UCSD-AML1 (cell line): ENCODE measurements around the gene ICA1L.

Experiments
- DNase-seq: peaks from one replicate; lab custom pipeline; 2025; ENCODE audit not compliant: unreplicated experiment; lab: John Stamatoyannopoulos, UW

The ICA1L gene

DNA sequence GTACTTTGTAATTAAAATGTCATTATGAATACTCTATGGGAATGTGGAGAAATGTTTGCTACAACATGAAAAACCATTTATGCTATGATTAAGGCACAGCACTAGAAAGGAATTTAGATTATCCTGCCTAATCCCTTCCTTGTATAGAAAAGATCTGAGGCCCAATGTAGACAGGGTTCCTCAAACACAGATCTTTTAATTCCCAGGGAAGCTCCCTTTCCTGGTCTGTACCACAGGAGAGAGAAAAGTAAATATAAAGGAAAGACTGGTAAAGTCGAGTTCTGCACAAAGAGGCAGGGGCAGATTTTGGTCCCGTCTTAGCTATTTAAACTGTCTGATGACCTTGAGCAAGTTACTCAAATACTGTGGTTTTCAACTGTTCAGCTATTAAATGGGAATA, 84.7 kb downstream of the ICA1L start:
- no peak for DNase-seq

DNA sequence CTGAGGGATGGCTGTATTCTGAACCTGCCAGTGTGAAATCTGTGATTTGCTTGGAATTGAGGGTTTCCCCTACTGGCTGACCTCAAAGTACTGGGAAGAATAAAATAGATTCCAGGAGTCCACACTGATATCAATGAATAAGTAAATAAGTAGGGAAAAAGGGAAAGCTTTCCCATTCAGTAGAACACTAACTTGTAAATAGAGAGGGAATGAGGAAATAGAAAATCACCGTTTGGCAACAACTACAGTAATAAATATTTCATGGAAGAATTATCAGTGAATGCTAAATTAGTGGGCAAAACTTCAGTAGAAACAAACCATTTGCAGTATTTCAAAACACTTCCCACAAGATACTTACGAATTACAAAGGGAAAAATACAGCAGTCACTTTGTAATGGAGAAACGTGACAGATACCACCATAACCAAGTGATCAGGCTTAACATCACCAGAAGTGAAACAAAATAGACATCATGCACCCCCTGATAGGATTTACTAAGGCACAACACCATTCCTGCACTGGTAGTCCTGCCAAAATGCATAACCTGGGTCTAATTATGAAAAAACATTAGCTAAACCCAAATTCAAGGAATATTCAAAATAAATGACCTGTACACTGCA, 88.5 kb downstream of the ICA1L start:
- DNase-seq, result no peak

DNA sequence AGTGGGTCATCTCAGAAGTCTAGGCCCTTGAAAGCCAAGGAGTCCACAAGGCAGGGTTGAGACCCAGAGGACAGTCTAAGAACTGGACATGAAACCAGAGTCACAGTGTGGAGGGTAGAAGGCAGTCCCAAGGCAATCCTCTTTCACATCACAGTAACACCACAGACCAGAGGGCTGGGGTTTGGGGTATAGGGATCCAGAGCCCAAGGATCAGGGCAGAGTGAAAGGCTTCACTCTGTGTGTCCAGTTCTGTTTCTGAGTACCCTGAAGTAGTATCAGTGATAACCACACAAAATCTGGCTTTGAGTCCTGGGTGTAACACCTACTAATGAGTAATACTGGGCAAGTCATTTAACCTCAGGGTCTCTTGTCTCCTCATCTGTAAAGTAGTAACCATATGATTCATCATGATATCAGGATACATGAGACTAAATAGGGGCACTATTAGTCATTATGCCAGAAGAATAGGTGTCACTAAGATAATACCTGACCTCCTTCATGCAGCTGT, 91.0 kb downstream of the ICA1L start:
- no peak for DNase-seq

DNA sequence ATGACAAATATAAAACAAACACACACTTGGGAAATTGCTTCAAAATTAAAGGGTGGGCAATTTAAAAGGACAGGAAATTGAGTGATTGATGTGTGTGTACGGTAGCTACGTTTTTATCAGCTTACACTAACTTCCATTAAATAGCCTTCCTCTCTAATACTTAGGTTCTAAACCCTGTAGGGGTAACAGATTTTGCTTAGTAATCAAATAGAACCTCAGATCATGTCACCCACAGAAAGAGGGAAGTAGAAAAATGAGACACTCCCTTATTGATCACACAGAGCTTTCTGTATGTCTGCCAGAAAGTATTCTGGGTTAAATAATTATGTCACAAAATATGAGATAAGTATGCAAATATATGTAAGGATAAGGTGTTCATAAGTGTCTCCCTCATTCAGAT, 93.3 kb downstream of the ICA1L start:
- no peak for DNase-seq

DNA sequence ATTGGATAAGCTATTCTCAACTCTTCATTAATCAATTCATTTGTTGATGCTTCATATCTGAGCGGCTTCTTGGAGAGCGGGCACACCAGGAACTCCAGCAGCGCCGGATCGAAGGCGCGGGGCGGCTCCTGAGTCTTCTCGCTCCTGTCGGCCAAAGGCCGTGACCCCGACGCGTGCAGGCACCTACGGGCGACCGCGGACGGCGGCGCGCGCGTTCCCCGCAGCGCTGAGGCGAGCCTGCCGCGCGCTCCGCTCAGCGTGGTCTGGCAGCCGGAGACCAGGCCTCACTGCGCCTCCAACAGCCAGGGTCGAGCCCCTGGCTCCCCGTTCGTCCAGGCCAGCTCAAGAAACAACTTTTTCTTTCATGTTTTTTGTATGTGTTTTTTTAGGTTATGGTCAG, 97.5 kb downstream of the ICA1L start:
- DNase-seq, result no peak

DNA sequence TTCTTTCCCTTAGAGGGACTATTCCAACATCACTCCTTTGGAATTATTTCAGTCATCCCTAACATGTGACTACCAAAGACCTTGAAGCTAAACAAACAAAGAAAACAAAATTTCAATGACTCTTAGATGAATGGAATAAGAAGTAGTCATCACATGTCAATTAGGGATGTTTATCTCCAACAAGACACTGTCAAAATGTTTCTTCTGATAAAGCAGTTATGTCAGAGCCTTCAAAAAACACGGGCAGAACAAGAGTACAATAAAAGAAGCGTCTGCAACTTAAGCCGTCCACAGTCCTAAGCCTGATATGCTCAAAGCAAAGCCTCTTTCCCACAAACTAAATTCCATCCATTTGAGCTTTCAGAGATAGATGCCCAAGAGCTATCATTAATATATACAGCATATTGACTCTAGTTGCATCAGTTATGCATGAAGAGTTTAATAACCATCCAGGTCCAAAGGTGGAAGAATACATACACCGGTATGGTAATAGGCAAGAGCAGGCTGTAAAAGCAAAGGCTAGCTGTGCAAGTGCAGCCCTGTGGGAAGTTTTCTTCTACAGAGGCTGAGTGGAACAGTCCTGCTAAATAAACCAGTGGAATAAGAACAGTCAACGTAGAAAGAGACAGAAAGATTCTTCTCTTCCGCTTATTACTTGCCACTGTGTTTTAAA, 98.1 kb downstream of the ICA1L start:
- no peak for DNase-seq

DNA sequence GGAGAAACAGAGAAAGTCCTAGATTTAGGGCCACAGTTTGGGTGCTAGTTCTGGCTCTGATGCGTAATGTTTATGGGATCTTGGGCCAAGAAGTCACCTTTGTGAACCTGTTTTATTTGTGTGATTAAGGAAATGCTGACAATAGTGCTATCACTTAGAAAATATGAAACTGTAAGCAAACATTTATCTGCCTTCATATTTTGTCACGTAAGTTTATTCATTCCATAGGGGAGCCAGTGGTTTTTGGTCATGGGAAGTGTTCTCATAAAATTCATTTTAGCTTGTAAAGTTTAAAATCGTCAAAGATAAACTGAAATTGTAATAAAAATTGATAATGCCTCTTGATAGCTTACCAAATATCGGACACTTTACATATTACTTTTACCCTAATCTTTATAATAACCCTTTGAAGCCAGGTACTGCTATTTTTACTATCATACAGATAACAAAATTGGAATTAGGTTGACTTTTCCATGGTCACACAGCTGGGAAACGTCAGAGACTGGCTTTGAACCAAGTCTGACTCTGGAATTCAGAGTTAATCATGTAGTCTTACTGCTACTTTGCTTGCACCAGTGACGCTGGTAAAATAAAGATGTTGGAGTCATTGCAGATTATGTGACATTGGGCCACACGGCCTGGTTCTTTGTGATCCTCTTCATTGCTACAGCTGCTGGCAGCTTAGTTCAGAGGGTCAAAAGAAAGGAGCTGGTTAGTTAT, 99.7 kb downstream of the ICA1L start:
- no peak for DNase-seq

DNA sequence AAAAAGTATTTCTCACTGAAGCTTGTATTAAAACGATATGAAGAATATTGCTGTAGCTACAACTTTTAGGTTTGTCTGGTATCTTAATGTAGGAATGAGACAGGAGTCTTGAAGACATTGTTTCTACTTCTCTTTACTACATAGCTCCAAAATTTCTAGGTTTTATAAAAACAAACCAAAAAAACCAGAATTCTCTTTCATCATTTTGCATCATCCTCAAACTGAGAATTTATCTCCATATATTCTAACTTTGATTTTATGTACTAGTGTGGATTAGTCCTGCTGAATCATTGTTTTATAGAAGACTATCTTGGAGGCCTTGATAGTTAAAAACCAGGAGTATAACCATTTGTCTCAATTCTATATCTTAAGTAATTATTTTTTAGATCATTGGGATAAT, 100.2 kb downstream of the ICA1L start:
- no peak for DNase-seq

DNA sequence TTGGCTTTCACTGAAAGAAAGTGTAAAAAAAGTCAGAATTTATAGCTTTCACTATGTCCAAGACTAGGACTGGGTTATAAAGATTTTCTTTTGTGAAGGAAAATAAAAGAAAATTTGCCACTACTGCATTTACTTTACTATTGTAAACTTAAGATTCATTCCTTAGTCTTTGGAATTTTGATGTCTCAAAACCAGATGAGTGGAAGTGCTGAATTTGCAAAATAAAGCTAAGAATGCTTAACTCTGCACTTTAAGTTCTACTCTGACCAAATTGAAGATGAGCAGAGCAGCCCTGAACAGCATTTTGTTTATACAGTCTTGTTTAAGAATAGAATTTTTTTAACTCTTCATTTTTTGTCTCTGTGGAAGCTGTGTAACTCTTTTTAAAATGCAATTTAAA, 102.4 kb downstream of the ICA1L start:
- no peak for DNase-seq

DNA sequence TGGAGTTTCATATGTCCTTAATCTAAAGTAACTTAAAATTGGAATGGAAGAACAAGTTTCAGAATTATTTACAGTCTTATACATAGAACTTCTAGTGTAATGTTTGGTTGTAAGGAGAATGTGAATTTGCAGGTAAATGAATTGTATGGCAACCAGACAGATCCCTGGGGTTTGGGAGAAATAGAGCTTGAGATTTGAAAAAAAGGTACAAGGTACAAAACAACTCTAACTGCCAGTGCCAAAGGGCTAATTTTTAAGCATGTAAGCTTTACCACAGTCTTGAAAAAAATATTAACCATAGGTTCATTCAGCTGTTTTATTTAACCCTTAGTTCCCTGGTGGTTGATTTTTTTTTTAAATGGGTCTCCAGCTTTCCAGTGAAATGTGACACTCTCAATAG, 103.3 kb downstream of the ICA1L start:
- no peak for DNase-seq

DNA sequence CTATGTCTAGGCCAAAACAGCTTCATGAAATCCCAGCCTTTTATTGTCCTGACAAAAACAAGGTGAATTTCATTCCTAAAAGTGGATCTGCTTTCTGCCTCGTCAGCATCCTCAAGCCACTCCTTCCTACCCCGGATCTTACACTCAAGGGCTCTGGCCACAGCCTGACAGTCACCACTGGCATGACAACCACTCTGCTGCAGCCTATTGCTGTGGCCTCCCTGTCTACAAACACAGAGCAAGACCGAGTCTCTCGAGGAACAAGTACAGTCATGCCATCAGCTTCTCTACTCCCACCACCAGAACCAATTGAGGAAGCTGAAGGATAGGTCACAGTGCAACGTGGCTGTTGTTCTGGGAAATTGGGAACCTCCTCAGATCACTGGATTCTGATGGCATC, 106.1 kb downstream of the ICA1L start:
- DNase-seq, result peak; percentile 51

DNA sequence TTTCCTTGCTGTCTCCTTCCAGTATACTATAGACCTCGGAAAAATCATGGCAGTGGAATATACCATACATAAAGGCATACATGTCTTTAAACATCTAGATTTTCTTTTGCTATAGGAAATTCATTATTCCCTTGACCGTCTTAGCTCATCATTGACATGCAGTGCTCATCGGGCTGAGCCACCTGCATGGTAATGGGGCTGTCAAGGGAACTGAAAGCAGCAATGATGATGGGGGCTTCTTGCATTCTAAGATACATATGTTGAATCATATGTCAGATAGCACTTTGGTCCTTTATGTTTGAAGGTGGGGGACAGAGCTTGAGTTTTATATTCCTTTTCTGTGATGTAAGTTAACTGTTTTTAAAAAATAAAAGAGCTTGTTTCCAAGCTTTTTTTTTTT, 106.6 kb downstream of the ICA1L start:
- no peak for DNase-seq

DNA sequence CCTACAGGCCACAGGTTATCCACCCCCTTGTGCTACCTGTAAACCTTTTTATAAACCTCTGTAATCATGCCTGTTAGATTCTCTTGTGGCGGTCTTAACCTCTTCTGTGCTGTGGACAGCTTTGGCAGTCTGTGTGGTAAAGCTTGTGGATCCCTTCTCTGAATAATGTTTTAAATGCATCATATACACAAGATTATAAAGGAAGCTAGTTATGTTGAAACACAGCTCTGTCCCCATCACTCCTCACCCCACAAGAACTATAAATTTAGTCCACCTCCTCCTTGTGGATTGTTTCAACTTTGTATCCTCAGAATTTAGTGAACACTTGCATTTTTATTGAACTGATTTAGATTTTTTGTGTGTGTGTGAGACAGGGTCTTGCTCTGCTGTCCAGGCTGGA, 107.7 kb downstream of the ICA1L start:
- no peak for DNase-seq

DNA sequence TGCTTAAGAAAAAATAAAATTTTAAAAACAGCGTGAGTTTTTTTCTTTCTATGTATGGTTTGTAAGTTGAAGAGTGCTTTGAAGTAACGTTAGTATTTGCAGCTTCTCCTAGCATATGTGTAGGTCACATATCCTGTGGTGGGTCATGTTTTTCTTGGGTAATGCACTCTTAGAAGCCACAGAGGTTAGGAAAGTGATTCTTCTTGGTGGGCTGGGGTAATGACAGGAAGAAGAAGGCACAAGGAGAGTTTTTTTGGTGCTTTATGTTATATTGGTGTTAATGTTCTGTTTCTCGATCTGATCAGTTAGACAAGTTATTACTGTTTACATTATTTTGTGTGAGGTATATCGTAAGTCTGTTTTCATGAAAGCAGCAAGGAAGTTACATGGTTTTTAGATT, 109.0 kb downstream of the ICA1L start:
- DNase-seq, result no peak

DNA sequence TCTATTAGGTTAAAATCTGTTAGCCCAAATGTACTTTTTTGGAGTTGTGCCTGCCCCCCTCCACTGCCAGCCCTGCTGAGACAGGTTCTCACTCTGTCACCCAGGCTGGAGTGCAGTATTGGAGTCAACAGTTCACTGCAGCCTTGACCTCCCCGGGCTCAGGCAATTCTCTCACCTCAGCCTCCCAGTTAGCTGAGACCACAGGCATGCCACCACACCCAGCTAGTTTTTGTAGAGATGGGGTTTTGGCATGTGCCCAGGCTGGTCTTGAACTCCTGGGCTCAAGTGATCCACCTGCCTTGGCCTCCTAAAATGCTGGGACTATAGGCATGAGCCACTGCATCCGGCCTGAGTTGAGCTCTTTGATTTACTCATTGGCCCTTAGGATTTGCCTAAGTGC, 110.7 kb downstream of the ICA1L start:
- no peak for DNase-seq

DNA sequence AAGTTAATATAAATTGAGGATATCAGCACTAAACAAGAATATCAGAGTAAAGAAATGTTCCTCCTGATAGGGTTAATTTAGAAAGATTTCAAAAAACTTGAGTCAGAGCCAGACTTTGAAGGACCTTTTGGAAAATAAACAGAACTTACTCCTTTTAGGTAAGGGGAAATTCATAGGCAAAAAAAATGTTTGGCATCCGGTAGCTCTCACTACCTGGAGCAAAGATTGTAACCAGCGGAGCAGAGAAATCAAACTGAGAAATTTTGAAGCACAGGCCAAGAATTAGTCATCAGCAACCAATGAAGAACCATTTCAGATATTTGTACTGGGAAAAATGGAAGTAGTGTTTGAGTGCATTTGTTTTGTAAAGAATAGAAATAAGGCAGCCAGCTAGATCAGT, 113.0 kb downstream of the ICA1L start:
- no peak for DNase-seq

DNA sequence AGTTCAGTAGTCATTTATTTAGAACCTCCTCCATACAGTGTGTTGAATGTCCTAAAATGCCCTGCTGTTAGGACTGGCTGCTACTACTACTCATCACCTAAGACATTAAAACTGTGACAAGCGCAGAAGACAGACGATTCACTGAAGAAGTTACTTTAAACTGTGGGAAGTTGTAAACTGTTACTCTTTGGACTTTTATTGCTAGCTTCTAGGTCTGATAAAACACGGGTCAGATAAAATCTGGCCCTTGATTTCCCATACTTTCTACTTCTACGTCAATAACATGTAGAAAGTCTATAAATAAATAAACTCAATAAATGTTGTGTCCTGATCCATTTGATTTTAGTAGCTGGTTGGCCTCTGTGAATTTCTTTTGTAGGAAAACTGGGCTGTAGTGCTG, 113.4 kb downstream of the ICA1L start:
- DNase-seq, result no peak

DNA sequence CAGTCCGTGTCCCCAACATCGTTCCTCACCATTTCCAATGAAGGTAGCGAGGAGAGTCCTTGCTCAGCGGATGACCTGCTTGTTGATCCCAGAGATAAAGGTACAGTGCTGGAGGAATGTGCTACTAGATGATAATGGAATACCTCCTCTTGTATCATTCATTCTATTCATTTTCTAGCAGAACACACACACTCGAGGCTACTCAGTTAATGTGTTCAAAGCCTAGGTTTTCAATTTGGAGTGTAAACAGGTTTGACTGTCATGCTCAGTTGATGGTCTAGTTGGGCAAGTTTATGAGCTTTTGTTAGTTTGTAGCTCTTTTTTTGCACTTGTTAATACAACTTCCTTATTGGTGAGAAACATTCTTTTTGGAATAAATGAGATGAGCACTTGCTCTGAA, 114.2 kb downstream of the ICA1L start:
- DNase-seq, result no peak

DNA sequence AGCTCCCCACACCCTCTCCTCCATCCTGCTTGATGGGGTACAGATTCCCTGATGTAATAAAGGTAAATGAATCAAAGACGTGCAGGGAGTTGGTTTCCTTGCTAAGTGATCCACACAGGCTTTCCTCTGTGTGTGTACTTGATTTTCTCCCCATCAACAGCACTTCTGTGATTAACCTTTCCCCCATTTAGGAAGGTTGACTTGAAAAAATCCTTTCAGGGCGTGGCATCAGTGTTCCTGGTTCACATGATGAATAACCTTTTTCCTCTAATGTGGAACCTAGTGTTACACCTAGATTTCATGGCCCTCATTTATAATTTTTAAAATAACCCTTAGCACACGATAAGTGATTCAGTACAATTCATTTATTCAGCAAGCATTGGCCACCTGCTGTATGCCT, 115.0 kb downstream of the ICA1L start:
- DNase-seq, result no peak

DNA sequence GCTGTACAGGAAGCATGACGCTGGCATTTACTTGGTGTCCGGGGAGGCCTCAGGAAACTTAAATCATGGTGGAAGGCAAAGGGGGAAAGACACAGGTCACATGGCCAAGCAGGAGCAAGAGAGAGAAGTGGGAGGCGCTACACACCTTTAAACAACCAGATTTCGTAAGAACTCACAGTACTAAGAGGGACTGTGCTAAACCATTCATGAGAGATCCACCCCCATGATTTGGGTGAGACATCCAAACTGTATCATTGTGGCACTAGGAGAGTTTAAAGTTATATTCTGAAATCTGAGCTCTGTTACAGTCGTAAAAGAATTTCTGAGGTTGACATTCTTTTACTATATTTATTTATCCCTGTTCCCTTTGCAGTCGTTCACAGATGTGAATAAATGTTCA, 116.6 kb downstream of the ICA1L start:
- no peak for DNase-seq

DNA sequence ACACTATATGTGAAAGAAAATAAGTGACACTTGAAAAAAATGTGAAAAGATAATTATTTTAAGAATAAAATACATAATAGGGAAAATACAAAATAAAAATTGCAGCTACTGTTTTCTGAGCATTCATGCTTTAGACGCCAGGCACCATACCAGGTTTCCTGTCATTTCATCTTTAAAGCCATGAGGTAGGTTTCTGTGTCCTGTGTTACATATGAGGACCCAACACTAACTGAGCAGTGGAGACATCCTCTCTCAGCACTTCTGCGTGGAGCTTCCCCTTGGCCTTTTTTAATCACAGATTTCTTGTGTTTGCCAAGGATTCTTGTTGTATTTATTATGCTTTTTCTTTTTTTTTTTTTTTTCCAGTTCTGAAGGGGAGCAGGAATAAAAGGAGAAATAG, 119.5 kb downstream of the ICA1L start:
- no peak for DNase-seq

DNA sequence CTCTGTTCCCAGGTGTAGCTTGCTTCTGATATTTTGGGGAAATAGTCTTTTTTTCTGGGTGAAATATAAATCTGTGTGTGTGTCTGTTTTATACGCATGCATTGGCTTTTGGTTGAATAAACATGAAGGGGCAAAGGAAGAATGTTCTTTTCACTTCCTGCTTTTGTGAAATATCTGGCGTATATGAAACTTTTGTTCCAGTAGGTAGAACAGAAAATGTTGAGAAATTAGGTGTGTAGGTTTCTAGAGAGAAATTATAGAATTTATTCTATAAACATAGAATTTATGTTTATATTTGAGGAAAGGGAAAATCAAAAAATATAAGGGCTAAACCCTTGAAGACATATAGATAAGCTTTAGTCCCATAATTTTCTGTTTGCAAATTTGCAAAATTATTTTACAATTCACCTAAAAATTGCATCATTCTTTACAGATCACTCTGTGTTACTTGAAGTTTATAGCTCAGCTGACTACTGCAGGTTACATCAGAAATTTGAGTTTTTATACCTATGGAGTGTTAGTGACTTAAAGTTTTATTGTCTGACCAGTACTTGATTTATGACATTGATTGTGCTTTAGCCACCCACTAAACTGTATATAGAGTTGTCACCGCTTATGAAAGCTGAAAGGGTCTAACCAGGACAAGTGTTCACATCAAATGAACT, 120.7 kb downstream of the ICA1L start:
- DNase-seq, result no peak
